GM19397 (cell line): ENCODE measurements around the gene NINJ1.

Experiments used
- ATAC-seq: cut with Tn5 transposase; IDR thresholded peaks from one replicate; pipeline ENCODE4 v1.9.1; 2021; ENCODE audit warnings: mild to moderate bottlenecking, moderate library complexity; ENCODE audit not compliant: unreplicated experiment

Gene NINJ1

GRCh38 chr9:93134015-93134739 lies at the start of gene NINJ1:
Gene NINJ1 (minus strand): TSS chr9:93134251. CDS start chr9:93134217, 34 bp downstream.
- ATAC-seq = peak; percentile 82

GRCh38 chr9:93183131-93183662 lies 49.1 kb upstream of the NINJ1 start:
- ATAC-seq = no peak

GRCh38 chr9:93182572-93182971 lies 48.5 kb upstream of the NINJ1 start:
- no peak for ATAC-seq

GRCh38 chr9:93181672-93182435 lies 47.8 kb upstream of the NINJ1 start:
- no peak for ATAC-seq

GRCh38 chr9:93180938-93181337 lies 46.9 kb upstream of the NINJ1 start:
- no peak for ATAC-seq

GRCh38 chr9:93178851-93179786 lies 45.1 kb upstream of the NINJ1 start:
- no peak for ATAC-seq

- no peak for ATAC-seq
These were observed 43.6 kb upstream of the NINJ1 start for GRCh38 chr9:93177676-93178075.

GRCh38 chr9:93174976-93175375 lies 40.9 kb upstream of the NINJ1 start:
- ATAC-seq = no peak

- ATAC-seq = no peak
These were observed 39.5 kb upstream of the NINJ1 start for GRCh38 chr9:93173365-93174051.

GRCh38 chr9:93172666-93173364 lies 38.8 kb upstream of the NINJ1 start:
- no peak for ATAC-seq

GRCh38 chr9:93171261-93171990 lies 37.4 kb upstream of the NINJ1 start:
- no peak for ATAC-seq

GRCh38 chr9:93170571-93170970 lies 36.5 kb upstream of the NINJ1 start:
- ATAC-seq = no peak

GRCh38 chr9:93169444-93169843 lies 35.4 kb upstream of the NINJ1 start:
- ATAC-seq = no peak

- ATAC-seq = no peak
These were observed 34.5 kb upstream of the NINJ1 start for GRCh38 chr9:93168581-93168980.

GRCh38 chr9:93167838-93168237 lies 33.8 kb upstream of the NINJ1 start:
- no peak for ATAC-seq

GRCh38 chr9:93167185-93167584 lies 33.1 kb upstream of the NINJ1 start:
- ATAC-seq = no peak

- ATAC-seq = no peak
These were observed 32.6 kb upstream of the NINJ1 start for GRCh38 chr9:93166699-93167098.

- ATAC-seq = no peak
These were observed 30.0 kb upstream of the NINJ1 start for GRCh38 chr9:93164085-93164484.
